ENCODE data around the gene AMT. TPM values are rescaled to one million over a fixed set of nuclear protein-coding genes. Genes with fewer than 3 reads are reported as not detected.

Gene AMT
- total and polyA plus RNA-seq, 4 donors: 3.6 to 70.8 (median 12.0) TPM

- intact Hi-C loops (cut with DNase I): no loop called here
- no peaks in the 10 kb centered on the region for H3K9me3 ChIP-seq (ENCODE audit: control insufficient read depth, low read length)
- no peak overlapping the region for H3K27ac ChIP-seq (ENCODE audit: low read depth in 1 of 2, low read length in 2 of 2)
- H3K36me3 ChIP-seq (ENCODE audit: control insufficient read depth in 1 of 2, insufficient read depth in 2 of 2, low read length in 1 of 2): no peaks in the 10 kb centered on the region
- no peaks in the 10 kb centered on the region for H3K27me3 ChIP-seq (ENCODE audit: control insufficient read depth in 1 of 2, insufficient read depth in 2 of 2, low read length in 1 of 2)
- ATAC-seq (ENCODE audit: low FRiP score): no peak
- WGBS, 2 donors: 75 to 78% methylated on average over 11 of the region's 11 CpGs
- DNase-seq: no peak
- no peak overlapping the region for H3K4me3 ChIP-seq (ENCODE audit: low read length in 2 of 2)
- H3K4me1 ChIP-seq (ENCODE audit: control insufficient read depth in 1 of 2, insufficient read depth in 2 of 2, low read length in 2 of 2): peaks cover 0 to 3% of the 10 kb centered on the region in 2 donors
These were observed 36.1 kb downstream of the AMT start for GRCh38 chr3:49386056-49386756.

- Histone ChIP-seq H3K27ac (ENCODE audit: low read depth in 1 of 2, low read length in 2 of 2) (no peak overlapping the region), H3K9me3 (ENCODE audit: control insufficient read depth, low read length) (no peaks in the 10 kb centered on the region), H3K4me3 (ENCODE audit: low read length in 2 of 2) (no peak overlapping the region), H3K27me3 (ENCODE audit: control insufficient read depth in 1 of 2, insufficient read depth in 2 of 2, low read length in 1 of 2) (no peaks in the 10 kb centered on the region), H3K36me3 (ENCODE audit: control insufficient read depth in 1 of 2, insufficient read depth in 2 of 2, low read length in 1 of 2) (no peaks in the 10 kb centered on the region), H3K4me1 (ENCODE audit: control insufficient read depth in 1 of 2, insufficient read depth in 2 of 2, low read length in 2 of 2) (peaks cover 0 to 3% of the 10 kb centered on the region in 2 donors)
- ATAC-seq (ENCODE audit: low FRiP score) (no peak), DNase-seq (no peak)
- intact Hi-C loops (cut with DNase I): loop anchor here in 1 of 2 donors (2.0 kb wide), 1 partner anchor 17 kb away; no protein-coding TSS in a partner anchor
- WGBS, 2 donors: 69 to 78% methylated on average over 1 of the region's 1 CpG
These were observed 36.7 kb downstream of the AMT start for GRCh38 chr3:49385617-49386016.

- intact Hi-C loops (cut with DNase I): no loop called here
- H3K36me3 ChIP-seq (ENCODE audit: control insufficient read depth in 1 of 2, insufficient read depth in 2 of 2, low read length in 1 of 2): no peaks in the 10 kb centered on the region
- DNase-seq (no peak), ATAC-seq (ENCODE audit: low FRiP score) (no peak)
- H3K4me3 ChIP-seq (ENCODE audit: low read length in 2 of 2): no peak overlapping the region
- H3K9me3 ChIP-seq (ENCODE audit: control insufficient read depth, low read length): no peaks in the 10 kb centered on the region
- no peaks in the 10 kb centered on the region for H3K27me3 ChIP-seq (ENCODE audit: control insufficient read depth in 1 of 2, insufficient read depth in 2 of 2, low read length in 1 of 2)
- no peak overlapping the region for H3K27ac ChIP-seq (ENCODE audit: low read depth in 1 of 2, low read length in 2 of 2)
- peaks cover 0 to under 1% of the 10 kb centered on the region in 2 donors for H3K4me1 ChIP-seq (ENCODE audit: control insufficient read depth in 1 of 2, insufficient read depth in 2 of 2, low read length in 2 of 2)
- WGBS, 2 donors: 60 to 62% methylated on average over 5 of the region's 5 CpGs
These were observed 38.9 kb downstream of the AMT start for GRCh38 chr3:49383387-49383786.

GRCh38 chr3:49378249-49378895, 43.9 kb downstream of the AMT start:
- H3K4me3 ChIP-seq (ENCODE audit: low read length in 2 of 2): no peak overlapping the region
- ATAC-seq (ENCODE audit: low FRiP score) (peak; percentile 41), DNase-seq (peak in 1 of 2 donors; percentile 64)
- peak overlapping the region in 1 of 2 donors; percentile 59 for H3K27ac ChIP-seq (ENCODE audit: low read depth in 1 of 2, low read length in 2 of 2)
- H3K9me3 ChIP-seq (ENCODE audit: control insufficient read depth, low read length): no peaks in the 10 kb centered on the region
- intact Hi-C loops (cut with DNase I): no loop called here
- no peaks in the 10 kb centered on the region for H3K4me1 ChIP-seq (ENCODE audit: control insufficient read depth in 1 of 2, insufficient read depth in 2 of 2, low read length in 2 of 2)
- H3K27me3 ChIP-seq (ENCODE audit: control insufficient read depth in 1 of 2, insufficient read depth in 2 of 2, low read length in 1 of 2): no peaks in the 10 kb centered on the region
- 50% methylated on average over 11 of the region's 11 CpGs for WGBS, 2 donors
- H3K36me3 ChIP-seq (ENCODE audit: control insufficient read depth in 1 of 2, insufficient read depth in 2 of 2, low read length in 1 of 2): peaks cover 0 to 2% of the 10 kb centered on the region in 2 donors

GRCh38 chr3:49377483-49377882, 44.8 kb downstream of the AMT start:
- no peak overlapping the region for H3K27ac ChIP-seq (ENCODE audit: low read depth in 1 of 2, low read length in 2 of 2)
- no peaks in the 10 kb centered on the region for H3K9me3 ChIP-seq (ENCODE audit: control insufficient read depth, low read length)
- DNase-seq: no peak
- WGBS, 2 donors: 79 to 91% methylated on average over 1 of the region's 1 CpG
- ATAC-seq (ENCODE audit: low FRiP score): no peak
- H3K27me3 ChIP-seq (ENCODE audit: control insufficient read depth in 1 of 2, insufficient read depth in 2 of 2, low read length in 1 of 2): no peaks in the 10 kb centered on the region
- intact Hi-C loops (cut with DNase I): no loop called here
- H3K4me1 ChIP-seq (ENCODE audit: control insufficient read depth in 1 of 2, insufficient read depth in 2 of 2, low read length in 2 of 2): no peaks in the 10 kb centered on the region
- H3K36me3 ChIP-seq (ENCODE audit: control insufficient read depth in 1 of 2, insufficient read depth in 2 of 2, low read length in 1 of 2): peaks cover 0 to 2% of the 10 kb centered on the region in 2 donors
- H3K4me3 ChIP-seq (ENCODE audit: low read length in 2 of 2): no peak overlapping the region

- Histone ChIP-seq H3K9me3 (ENCODE audit: control insufficient read depth, low read length) (no peaks in the 10 kb centered on the region), H3K4me3 (ENCODE audit: low read length in 2 of 2) (no peak overlapping the region), H3K4me1 (ENCODE audit: control insufficient read depth in 1 of 2, insufficient read depth in 2 of 2, low read length in 2 of 2) (no peaks in the 10 kb centered on the region), H3K27me3 (ENCODE audit: control insufficient read depth in 1 of 2, insufficient read depth in 2 of 2, low read length in 1 of 2) (no peaks in the 10 kb centered on the region), H3K27ac (ENCODE audit: low read depth in 1 of 2, low read length in 2 of 2) (no peak overlapping the region), H3K36me3 (ENCODE audit: control insufficient read depth in 1 of 2, insufficient read depth in 2 of 2, low read length in 1 of 2) (peaks cover 0 to 4% of the 10 kb centered on the region in 2 donors)
- ATAC-seq (ENCODE audit: low FRiP score): no peak
- DNase-seq: no peak
- intact Hi-C loops (cut with DNase I): loop anchor here in 1 of 2 donors (2.0 kb wide), 1 partner anchor 13 kb away; the partner anchor contains the start of gene GPX1
These were observed 50.3 kb downstream of the AMT start for GRCh38 chr3:49371946-49372345.

GRCh38 chr3:49370585-49371290, 51.5 kb downstream of the AMT start:
- DNase-seq (no peak), ATAC-seq (ENCODE audit: low FRiP score) (no peak)
- H3K9me3 ChIP-seq (ENCODE audit: control insufficient read depth, low read length): no peaks in the 10 kb centered on the region
- intact Hi-C loops (cut with DNase I): no loop called here
- H3K27ac ChIP-seq (ENCODE audit: low read depth in 1 of 2, low read length in 2 of 2): no peak overlapping the region
- WGBS, 2 donors: 88 to 95% methylated on average over 6 of the region's 6 CpGs
- no peaks in the 10 kb centered on the region for H3K27me3 ChIP-seq (ENCODE audit: control insufficient read depth in 1 of 2, insufficient read depth in 2 of 2, low read length in 1 of 2)
- no peaks in the 10 kb centered on the region for H3K4me1 ChIP-seq (ENCODE audit: control insufficient read depth in 1 of 2, insufficient read depth in 2 of 2, low read length in 2 of 2)
- H3K36me3 ChIP-seq (ENCODE audit: control insufficient read depth in 1 of 2, insufficient read depth in 2 of 2, low read length in 1 of 2): peaks cover 0 to 7% of the 10 kb centered on the region in 2 donors
- no peak overlapping the region for H3K4me3 ChIP-seq (ENCODE audit: low read length in 2 of 2)

Data from aorta (tissue), 5 donors.